ENCODE data around the gene MYLK2.

MYLK2 gene

DNA sequence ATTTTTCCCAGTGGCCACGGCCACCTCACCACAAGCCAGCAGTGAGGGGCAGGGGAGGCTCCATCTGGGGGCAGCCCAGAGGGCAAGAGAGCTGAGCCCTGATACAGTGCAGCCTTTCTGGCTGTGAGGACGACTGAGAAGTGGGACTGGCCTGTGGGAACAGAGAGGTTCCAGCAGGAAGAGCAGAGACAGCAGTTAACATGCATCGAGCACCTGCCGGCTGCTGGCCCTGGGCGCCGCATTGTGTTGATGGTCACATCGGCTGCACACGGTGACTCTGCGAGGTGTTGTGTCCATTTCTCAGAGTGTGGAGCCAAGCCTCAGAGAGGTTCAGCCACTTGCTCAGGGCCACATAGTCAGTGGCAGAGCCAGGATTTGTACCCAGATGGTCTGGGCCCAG lies 16.4 kb downstream of the MYLK2 start:
- no peak overlapping the region for H3K4me3 ChIP-seq (ENCODE audit: low read depth, low read length)

DNA sequence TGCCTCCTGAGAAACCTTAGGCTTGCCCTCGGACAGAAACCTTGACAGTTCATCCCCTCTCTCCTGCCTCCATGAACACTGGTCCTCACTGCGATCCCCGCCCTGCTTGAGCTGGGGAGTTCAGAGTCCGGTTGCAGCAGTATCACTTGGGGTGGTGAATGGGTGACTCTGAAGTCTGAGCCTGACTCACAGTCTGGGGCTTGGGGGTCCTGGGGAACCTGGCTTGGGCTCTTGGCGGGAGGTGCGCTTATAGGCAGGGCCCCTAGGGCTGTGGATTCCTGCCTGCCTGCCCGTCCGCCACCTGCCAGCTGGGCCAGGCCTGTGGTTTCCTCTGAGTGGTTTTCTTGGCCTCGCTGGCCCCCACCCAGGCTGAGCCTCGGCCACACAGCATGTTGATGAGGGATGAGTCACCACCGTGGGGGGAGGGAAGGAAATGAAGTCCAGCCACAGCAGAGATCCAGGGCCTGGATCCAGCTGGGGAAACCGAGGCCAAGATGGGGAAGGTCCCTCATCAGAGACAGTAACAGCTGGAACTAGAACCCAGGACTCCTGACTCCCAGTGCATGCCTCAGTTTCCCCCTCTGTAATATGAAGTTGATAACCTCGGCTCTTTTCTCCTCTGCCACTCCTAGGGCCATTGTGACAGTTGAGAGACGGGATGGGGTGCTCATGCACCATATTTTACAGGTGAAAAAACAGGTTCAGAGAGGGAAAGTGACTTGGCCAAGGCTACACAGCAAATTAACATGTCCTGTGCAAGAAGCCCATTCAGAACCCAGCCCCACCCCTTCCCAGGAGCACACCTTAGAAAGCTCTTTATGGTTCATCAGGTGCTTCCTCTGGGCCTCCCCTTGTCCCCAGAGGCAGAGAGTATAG lies 17.1 kb downstream of the MYLK2 start:
- no peak overlapping the region for H3K4me3 ChIP-seq (ENCODE audit: low read depth, low read length)

DNA sequence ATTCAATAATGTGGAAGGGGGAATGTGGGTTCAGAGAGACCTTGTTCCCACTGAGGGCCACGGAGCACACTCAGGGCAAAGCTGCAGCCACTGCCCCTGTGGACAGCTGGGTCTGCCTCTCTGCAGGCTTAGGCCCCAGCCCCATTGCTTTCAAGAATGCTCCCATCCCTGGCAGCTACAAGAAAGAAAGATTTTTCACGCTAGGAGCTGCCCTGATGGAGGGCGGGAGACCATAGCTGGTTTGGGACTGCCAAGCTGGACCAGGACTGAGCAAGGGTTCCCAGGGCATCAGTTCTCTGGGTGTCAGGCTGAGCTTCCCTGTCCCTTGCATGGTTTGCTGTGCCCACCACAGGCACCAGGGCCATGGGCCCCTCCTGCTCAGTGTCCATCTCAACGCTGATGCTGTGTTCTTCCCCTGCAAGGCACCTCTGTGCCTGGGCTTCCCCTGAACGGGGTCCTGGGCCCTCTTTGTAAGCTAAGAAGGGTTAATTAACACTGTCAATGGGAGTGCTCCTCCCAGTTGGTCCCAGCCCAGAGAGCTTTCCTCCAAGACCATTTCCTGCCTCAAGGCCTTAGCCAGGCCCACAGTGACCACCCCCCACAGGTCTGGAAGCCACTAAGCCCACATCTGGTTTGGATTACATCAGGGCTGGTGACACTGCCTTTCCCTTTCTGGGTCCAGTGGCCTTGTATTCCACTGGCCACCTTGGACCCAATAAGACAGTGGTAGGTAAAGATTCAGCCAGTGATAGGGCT lies 17.9 kb downstream of the MYLK2 start:
- H3K4me3 ChIP-seq (ENCODE audit: low read depth, low read length): no peak overlapping the region

DNA sequence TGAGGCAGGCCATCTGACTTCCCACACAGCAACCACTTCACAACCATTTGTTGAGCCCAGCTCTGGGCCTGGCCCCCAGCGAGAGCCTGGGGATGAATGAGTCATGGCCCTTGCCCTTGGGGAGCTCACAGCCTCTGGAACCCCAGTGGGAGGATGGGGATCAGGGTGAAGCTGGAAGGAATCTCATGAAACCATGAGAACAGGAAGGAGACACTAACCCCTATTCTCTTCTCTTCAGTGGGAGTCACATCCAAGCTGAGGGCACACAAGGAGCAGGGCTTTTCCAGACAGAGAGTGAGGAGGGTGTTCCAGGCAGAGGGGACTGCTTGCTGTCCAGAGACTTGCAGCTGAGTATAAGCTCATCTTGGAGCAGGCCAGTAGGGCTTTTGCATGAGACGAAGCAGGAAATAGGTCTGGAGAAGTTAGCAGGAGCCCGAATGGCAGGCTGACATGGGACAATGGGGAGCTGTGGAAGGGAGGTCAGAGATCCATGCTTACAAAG lies 18.8 kb downstream of the MYLK2 start:
- H3K4me3 ChIP-seq (ENCODE audit: low read depth, low read length): no peak overlapping the region

GRCh38 chr20:31838646-31839292 lies 19.6 kb downstream of the MYLK2 start:
- H3K4me3 ChIP-seq (ENCODE audit: low read depth, low read length): no peak overlapping the region

DNA sequence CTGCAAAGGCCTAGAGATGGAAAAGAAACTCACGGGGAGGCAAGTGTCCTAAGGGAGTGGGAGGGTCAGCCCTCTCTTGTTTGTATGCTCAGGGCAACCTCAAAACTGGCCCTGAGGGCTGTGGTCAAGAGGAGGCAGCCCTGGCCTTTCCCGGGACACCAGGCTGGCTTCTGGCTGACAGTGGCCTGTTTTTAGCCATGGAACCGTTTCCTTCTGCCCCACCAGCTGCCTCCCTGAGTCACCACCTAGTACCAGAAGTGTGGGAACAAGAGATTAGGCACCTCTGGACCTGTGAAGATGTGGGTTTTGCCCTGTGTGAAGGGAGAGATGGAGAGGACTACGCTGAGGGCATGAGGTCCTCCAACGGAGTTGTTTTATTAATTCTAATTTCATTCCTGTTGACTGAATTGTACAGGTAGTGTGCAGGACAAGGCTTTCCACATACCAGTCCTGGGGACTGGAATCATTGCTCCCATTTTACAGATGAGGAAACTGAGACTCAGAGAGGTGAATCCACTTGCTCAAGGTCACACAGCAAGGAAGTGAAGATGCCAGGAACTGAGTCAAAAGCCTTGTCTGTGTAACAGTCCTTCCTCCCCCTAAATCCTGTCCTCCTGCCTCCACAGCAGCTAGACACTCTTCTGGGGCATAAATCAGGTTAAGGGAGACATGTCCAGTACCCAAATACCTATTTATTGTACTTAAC lies 20.8 kb downstream of the MYLK2 start:
- no peak overlapping the region for H3K4me3 ChIP-seq (ENCODE audit: low read depth, low read length)

DNA sequence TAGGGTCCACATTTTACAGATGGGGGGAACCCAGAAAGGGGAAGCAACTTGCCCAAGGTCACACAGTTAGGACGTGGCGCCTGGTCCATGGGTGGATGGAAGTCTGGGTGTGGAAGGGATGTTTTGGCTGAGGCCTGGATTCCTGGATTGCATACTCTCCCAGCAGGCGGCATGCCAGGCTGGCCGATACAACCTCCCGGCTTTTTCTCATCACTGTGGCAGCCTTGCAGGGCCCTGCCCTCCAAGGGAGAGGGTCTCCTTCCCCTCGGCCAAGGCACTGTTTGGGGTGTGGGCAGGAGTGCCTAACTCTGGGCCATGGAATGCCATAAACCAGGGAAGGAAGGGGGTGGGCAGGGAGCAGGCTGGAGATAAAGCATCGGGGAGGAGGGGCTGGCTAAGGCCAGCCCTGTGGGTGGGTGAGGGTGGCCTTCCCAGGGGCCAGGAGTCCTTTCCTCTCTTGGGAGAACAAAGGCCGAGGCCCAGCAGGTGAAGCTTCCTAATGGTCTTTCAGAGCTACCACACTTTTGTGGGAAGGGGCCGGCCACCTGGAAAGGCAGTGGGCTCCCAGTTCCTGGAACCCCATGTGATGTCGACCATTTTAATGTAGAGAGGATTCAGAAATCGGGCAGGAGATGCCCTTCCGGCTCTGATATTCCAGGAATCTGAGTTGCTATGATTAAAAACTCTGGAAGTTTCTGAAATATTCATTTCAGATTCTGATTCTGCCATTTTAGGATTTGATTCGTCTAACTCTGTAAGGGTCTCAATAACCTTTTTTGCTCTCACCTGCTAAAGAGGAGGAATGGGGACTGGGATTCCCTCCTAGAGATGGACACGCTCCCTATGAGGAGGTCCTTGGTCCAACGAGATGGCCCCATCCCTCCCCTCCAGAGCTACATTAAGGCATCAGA lies 22.0 kb downstream of the MYLK2 start:
- H3K4me3 ChIP-seq (ENCODE audit: low read depth, low read length): no peak overlapping the region

DNA sequence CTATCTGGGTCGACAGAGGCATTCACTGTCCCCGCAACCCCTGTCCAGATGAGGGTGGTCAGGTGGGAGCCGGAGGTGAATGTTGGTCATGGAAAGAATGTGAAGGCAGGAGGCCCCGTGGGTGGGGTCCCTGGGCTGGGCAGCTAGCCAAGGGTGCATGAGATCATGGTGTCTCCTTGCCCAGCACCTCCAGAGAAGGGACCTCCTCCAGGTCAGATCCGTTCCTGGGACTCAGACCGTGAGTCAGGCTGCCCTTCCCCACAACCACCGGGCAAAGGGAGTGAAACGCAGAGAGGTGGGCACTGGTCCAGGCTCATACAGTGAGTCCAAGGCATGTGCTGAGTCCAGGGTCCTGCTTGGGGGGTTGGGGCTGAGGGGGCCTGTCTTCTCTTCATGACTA lies 22.8 kb downstream of the MYLK2 start:
- H3K4me3 ChIP-seq (ENCODE audit: low read depth, low read length): no peak overlapping the region

DNA sequence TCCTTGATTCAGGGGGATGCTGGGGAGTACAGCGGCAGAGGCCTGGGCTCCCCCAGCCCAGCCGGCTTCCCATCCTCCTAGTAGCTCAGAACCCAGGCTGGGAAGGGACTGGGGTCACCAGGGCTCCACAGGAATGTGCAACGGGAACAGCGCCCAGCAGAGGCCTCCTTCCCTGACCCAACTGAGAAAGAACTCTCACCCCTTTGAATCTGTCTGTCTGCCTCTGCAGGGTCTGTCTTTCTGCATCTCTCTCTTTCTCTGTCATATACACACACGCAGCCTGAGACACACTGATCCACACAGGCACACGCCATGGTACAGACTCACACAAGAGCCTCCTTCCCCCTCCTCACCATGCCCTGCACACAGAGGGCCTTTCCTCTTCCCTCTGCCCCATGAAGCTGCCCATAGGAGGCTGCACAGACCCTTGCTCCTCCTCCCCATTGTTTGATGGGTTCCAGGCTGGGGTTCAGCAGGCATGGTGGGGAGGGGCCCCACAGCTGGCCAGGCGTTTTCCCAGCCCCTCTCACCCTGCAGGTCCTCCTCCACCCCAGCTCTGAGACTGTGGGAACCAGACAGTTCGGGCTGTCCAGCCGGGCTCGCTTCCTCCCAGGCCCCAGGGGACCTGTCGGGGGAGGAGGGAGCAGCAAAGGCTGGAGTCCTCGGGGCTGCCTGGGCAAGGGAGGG lies 23.5 kb downstream of the MYLK2 start:
- no peak overlapping the region for H3K4me3 ChIP-seq (ENCODE audit: low read depth, low read length)

GRCh38 chr20:31843288-31843687 lies 24.1 kb downstream of the MYLK2 start:
- H3K4me3 ChIP-seq (ENCODE audit: low read depth, low read length): no peak overlapping the region

DNA sequence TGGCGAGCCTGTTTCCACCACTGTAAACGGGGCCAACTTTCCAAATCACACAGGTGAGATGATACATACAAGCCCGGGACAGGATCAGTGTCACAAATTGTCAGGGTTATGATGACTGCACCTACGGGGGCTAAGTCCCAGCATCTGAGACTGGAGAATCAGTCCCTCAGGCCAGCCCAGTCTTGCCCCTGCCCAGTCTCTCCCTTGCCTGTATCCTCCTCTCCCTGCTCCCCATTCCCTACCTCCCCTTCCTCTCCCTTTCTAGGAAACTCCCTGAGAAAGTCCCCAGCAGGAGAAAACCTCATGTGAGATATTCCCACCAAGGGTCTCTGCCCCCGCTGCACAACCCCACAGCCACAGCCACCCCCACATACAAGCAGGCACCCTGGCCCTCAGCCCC lies 24.7 kb downstream of the MYLK2 start:
- no peak overlapping the region for H3K4me3 ChIP-seq (ENCODE audit: low read depth, low read length)

GRCh38 chr20:31844737-31845299 lies 25.7 kb downstream of the MYLK2 start:
- H3K4me3 ChIP-seq (ENCODE audit: low read depth, low read length): no peak overlapping the region

- no peak within 1 kb of the TSS for H3K4me3 ChIP-seq (ENCODE audit: low read depth, low read length)
Measured at GRCh38 chr20:31845300-31845863, 26.2 kb downstream of the MYLK2 start, which contains the start of gene FOXS1. FOXS1 (minus strand) TSS chr20:31845604; CDS start chr20:31845542, 62 bp downstream.

DNA sequence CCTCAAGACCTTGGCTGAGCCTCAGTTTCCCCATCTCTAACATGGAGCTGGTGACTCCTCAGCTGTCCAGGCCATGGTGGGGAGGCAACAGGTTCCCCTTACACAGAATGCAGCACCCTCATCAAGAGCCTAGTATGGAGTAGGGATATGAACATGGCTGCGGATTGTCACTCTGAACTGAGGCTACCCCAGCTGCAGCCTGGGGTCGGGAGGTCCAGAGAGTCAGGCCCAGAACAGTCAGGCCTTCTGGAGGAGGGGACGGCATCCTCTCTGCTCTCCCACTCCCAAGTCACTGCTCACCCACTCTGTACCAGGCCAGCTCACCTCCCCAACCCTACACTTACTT lies 27.6 kb downstream of the MYLK2 start:
- H3K4me3 ChIP-seq (ENCODE audit: low read depth, low read length): no peak overlapping the region

GRCh38 chr20:31848088-31848999 lies 29.2 kb downstream of the MYLK2 start:
- no peak overlapping the region for H3K4me3 ChIP-seq (ENCODE audit: low read depth, low read length)

GRCh38 chr20:31849306-31849930 lies 30.3 kb downstream of the MYLK2 start:
- H3K4me3 ChIP-seq (ENCODE audit: low read depth, low read length): no peak overlapping the region

Data from iPS-11a (cell line).